ENCODE data around the gene HSPB1.
A peak's percentile ranks its signal among the peaks of the same experiment; 100 is the strongest.
"Not testable (repeated sequence)": the region's sequence is repeated elsewhere in the genome, so short reads cannot be mapped to it uniquely, and the experiment has no call there.

HSPB1 gene

GRCh38 chr7:76335417-76335816 is 32.9 kb downstream of the HSPB1 start:
- not testable (repeated sequence) for DNase-seq

- no peak for DNase-seq
Observed at GRCh38 chr7:76336094-76336493, 33.6 kb downstream of the HSPB1 start.

GRCh38 chr7:76337147-76337546 is 34.7 kb downstream of the HSPB1 start:
- no peak for DNase-seq

- no peak for DNase-seq
Observed at GRCh38 chr7:76338298-76339084, 36.0 kb downstream of the HSPB1 start.

GRCh38 chr7:76340617-76341131 is 38.2 kb downstream of the HSPB1 start:
- DNase-seq, result peak; percentile 62

GRCh38 chr7:76342222-76342621 is 39.7 kb downstream of the HSPB1 start:
- no peak for DNase-seq

GRCh38 chr7:76343294-76343930 is 40.9 kb downstream of the HSPB1 start:
- no peak for DNase-seq

- DNase-seq, result no peak
Observed at GRCh38 chr7:76343931-76344321, 41.5 kb downstream of the HSPB1 start.

- DNase-seq, result no peak
Observed at GRCh38 chr7:76346097-76346496, 43.6 kb downstream of the HSPB1 start.

GRCh38 chr7:76346778-76347177 is 44.3 kb downstream of the HSPB1 start:
- DNase-seq, result no peak

GRCh38 chr7:76347710-76348109 is 45.2 kb downstream of the HSPB1 start:
- no peak for DNase-seq

GRCh38 chr7:76349313-76349885 is 46.9 kb downstream of the HSPB1 start:
- no peak for DNase-seq

- DNase-seq, result no peak
Observed at GRCh38 chr7:76351372-76351771, 48.9 kb downstream of the HSPB1 start.

GRCh38 chr7:76352193-76352592 is 49.7 kb downstream of the HSPB1 start:
- DNase-seq, result peak; percentile 35

- DNase-seq, result no peak
Observed at GRCh38 chr7:76353744-76354143, 51.3 kb downstream of the HSPB1 start.

All from fibroblast of skin of right biceps (primary cell).